Smooth muscle cell (in vitro differentiated cells): ENCODE measurements around the gene MRPS25. TPM values are rescaled to one million over a fixed set of nuclear protein-coding genes. Genes with fewer than 3 reads are reported as not detected.

ENCODE experiments used
- polyA plus RNA-seq: library from polyadenylated mRNA; unstranded; fragments of >200 nt; fragmentation: Nextera tagmentation; extraction: Ambion mirVana; gene quantifications from 2 replicates; pipeline ENCODE4 v1.2.1, GENCODE V29; 2016
- total RNA-seq: library from RNA; depleted of rRNA; stranded (reverse); fragments of >200 nt; gene quantifications from 2 replicates; pipeline ENCODE4 v1.2.3, GENCODE V29; 2014

The MRPS25 gene
- total and polyA plus RNA-seq, 2 experiments from 2014 or later: 18.9 to 22.1 TPM

Other genes with a start within 250 kb of the MRPS25 start
- 0.63 and 1.0 TPM in 2 replicates for gene FGD5, start 246.4 kb downstream of the MRPS25 start, total RNA-seq
- gene FGD5, start 246.4 kb downstream of the MRPS25 start, polyA plus RNA-seq: 0.71 and 2.7 TPM in 2 replicates
- gene NR2C2, start 117.7 kb downstream of the MRPS25 start, total RNA-seq: 28.5 and 28.7 TPM in 2 replicates
- gene NR2C2, start 117.7 kb downstream of the MRPS25 start, polyA plus RNA-seq: 11.6 and 11.7 TPM in 2 replicates
- 19.2 and 28.7 TPM in 2 replicates for gene RBSN, start 33.8 kb upstream of the MRPS25 start, total RNA-seq
- 18.6 and 23.2 TPM in 2 replicates for gene RBSN, start 33.8 kb upstream of the MRPS25 start, polyA plus RNA-seq
- gene CAPN7, start 140.9 kb upstream of the MRPS25 start, total RNA-seq: 38.7 and 45.8 TPM in 2 replicates
- 20.5 and 26.0 TPM in 2 replicates for gene CAPN7, start 140.9 kb upstream of the MRPS25 start, polyA plus RNA-seq